Liver (tissue), 3 donors: Measurements from ENCODE around the gene LAMA2.

Experiments
- ATF3 ChIP-seq: IDR thresholded peaks from 2 replicates; pipeline ENCODE4 v1.6.1; 2016; ENCODE audit warnings: antibody characterized with exemption
- CTCF ChIP-seq: fragments of 150-350 bp; IDR thresholded peaks from 2 replicates; pipeline ENCODE4 v1.5.1; 2017; ENCODE audit warnings: improper control_type of control experiment, low read depth, low read length; ENCODE audit not compliant: missing input control
- EGR1 ChIP-seq, 2 donors: IDR thresholded peaks; 2 replicates each; pipeline ENCODE4 v1.6.1; 2016 to 2018; ENCODE audit warnings: antibody characterized with exemption in 2 of 2, low read depth in 2 of 2
- GABPA ChIP-seq, 2 donors: IDR thresholded peaks in 1 of 2; conservative IDR thresholded peaks in 1 of 2; 2 replicates each; pipeline ENCODE4 v1.6.1; 2016; ENCODE audit warnings: antibody characterized with exemption in 2 of 2, mild to moderate bottlenecking in 1 of 2, moderate library complexity in 1 of 2
- HNF4G ChIP-seq: IDR thresholded peaks from 2 replicates; pipeline ENCODE4 v1.6.1; 2016; ENCODE audit warnings: antibody characterized with exemption
- JUND ChIP-seq, 2 donors: IDR thresholded peaks; 2 replicates each; pipeline ENCODE4 v1.6.1; 2016; ENCODE audit warnings: antibody characterized with exemption in 2 of 2
- MAX ChIP-seq: IDR thresholded peaks from 2 replicates; pipeline ENCODE4 v1.6.1; 2016; ENCODE audit warnings: antibody characterized with exemption
- RAD21 ChIP-seq, 2 donors: IDR thresholded peaks; 2 replicates each; pipeline ENCODE4 v1.6.1; 2016; ENCODE audit warnings: antibody characterized with exemption in 2 of 2, mild to moderate bottlenecking in 2 of 2
- RXRA ChIP-seq, 2 donors: IDR thresholded peaks; 2 replicates each; pipeline ENCODE4 v1.6.1; 2017 to 2018; ENCODE audit warnings: antibody characterized with exemption in 2 of 2, mild to moderate bottlenecking in 1 of 2
- SP1 ChIP-seq: IDR thresholded peaks from 2 replicates; pipeline ENCODE4 v1.6.1; 2018; ENCODE audit warnings: antibody characterized with exemption, mild to moderate bottlenecking
- TAF1 ChIP-seq: conservative IDR thresholded peaks from 2 replicates; pipeline ENCODE4 v1.6.1; 2016; ENCODE audit warnings: antibody characterized with exemption, mild to moderate bottlenecking
- YY1 ChIP-seq: IDR thresholded peaks from 2 replicates; pipeline ENCODE4 v1.6.1; 2016; ENCODE audit warnings: antibody characterized with exemption, mild to moderate bottlenecking
- TF ChIP-seq, protein P1 (sequence below): IDR thresholded peaks from 2 replicates; pipeline ENCODE4 v1.6.1; 2016; ENCODE audit warnings: antibody characterized with exemption, mild to moderate bottlenecking
- TF ChIP-seq, protein P2 (sequence below): IDR thresholded peaks from 2 replicates; pipeline ENCODE4 v1.6.1; 2016; ENCODE audit warnings: antibody characterized with exemption
- donor health status: healthy.
- donor health status: healthy.

DNA sequence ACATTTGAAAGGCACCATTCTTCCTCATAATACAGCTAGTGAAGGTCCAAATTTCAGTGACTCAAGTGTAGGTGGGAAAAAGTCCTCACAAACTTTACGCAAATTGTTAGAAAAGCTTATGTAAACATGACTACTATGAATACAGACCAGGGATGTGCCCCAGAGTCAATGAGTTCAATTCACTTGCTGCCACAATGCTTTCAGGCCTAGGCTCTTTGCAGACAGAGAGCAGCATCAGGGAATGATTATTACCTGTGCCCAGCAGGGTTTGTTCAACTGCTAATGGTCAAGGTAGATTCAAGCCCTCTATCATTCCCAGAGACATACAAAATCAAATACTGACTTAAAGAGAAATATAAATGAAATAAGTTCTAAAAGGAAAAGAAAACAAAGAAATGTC, 84.0 kb downstream of the LAMA2 start:
- TF ChIP-seq CTCF (no peak), JUND (IDR thresholded peaks at IDR 0.05) (no peak), TAF1 (no peak), MAX (no peak), SP1 (no peak), GABPA (IDR thresholded peaks at IDR 0.05 in 1 of 2, conservative IDR thresholded peaks at IDR 0.05 in 1 of 2) (no peak), YY1 (no peak), ATF3 (no peak), RXRA (IDR thresholded peaks at IDR 0.05) (no peak), HNF4G (no peak), RAD21 (IDR thresholded peaks at IDR 0.05) (no peak), EGR1 (IDR thresholded peaks at IDR 0.05; ENCODE audit: low read depth in 2 of 2) (no peak)
- TF ChIP-seq, protein P1, sequence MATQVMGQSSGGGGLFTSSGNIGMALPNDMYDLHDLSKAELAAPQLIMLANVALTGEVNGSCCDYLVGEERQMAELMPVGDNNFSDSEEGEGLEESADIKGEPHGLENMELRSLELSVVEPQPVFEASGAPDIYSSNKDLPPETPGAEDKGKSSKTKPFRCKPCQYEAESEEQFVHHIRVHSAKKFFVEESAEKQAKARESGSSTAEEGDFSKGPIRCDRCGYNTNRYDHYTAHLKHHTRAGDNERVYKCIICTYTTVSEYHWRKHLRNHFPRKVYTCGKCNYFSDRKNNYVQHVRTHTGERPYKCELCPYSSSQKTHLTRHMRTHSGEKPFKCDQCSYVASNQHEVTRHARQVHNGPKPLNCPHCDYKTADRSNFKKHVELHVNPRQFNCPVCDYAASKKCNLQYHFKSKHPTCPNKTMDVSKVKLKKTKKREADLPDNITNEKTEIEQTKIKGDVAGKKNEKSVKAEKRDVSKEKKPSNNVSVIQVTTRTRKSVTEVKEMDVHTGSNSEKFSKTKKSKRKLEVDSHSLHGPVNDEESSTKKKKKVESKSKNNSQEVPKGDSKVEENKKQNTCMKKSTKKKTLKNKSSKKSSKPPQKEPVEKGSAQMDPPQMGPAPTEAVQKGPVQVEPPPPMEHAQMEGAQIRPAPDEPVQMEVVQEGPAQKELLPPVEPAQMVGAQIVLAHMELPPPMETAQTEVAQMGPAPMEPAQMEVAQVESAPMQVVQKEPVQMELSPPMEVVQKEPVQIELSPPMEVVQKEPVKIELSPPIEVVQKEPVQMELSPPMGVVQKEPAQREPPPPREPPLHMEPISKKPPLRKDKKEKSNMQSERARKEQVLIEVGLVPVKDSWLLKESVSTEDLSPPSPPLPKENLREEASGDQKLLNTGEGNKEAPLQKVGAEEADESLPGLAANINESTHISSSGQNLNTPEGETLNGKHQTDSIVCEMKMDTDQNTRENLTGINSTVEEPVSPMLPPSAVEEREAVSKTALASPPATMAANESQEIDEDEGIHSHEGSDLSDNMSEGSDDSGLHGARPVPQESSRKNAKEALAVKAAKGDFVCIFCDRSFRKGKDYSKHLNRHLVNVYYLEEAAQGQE: no peak
- TF ChIP-seq, protein P2, sequence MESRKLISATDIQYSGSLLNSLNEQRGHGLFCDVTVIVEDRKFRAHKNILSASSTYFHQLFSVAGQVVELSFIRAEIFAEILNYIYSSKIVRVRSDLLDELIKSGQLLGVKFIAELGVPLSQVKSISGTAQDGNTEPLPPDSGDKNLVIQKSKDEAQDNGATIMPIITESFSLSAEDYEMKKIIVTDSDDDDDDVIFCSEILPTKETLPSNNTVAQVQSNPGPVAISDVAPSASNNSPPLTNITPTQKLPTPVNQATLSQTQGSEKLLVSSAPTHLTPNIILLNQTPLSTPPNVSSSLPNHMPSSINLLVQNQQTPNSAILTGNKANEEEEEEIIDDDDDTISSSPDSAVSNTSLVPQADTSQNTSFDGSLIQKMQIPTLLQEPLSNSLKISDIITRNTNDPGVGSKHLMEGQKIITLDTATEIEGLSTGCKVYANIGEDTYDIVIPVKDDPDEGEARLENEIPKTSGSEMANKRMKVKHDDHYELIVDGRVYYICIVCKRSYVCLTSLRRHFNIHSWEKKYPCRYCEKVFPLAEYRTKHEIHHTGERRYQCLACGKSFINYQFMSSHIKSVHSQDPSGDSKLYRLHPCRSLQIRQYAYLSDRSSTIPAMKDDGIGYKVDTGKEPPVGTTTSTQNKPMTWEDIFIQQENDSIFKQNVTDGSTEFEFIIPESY: no peak
